Liver (tissue), 9 donors: ENCODE results near the gene STK40. TPM values are rescaled to one million over a fixed set of nuclear protein-coding genes. Genes with fewer than 3 reads are reported as not detected.

Source experiments
- DNase-seq: peaks from one replicate; pipeline ENCODE4 v3.0.0-alpha.2; 2017; ENCODE audit warnings: low spot score
- H3K27ac ChIP-seq, 2 donors: one replicate each; pipeline ENCODE4 v1.7.0; 2013; ENCODE audit warnings: inconsistent platforms in 2 of 2, low read length in 2 of 2, control low read depth in 1 of 2, low read depth in 1 of 2, mild to moderate bottlenecking in 1 of 2
- H3K27me3 ChIP-seq, 4 donors: one replicate each; pipeline versions ENCODE4 v1.6.1 to v1.7.0; 2013; ENCODE audit warnings: low read length in 3 of 4, inconsistent platforms in 1 of 4, mild to moderate bottlenecking in 1 of 4, moderate library complexity in 1 of 4; ENCODE audit not compliant: control insufficient read depth in 4 of 4, insufficient read depth in 4 of 4
- H3K36me3 ChIP-seq, 4 donors: one replicate each; pipeline versions ENCODE4 v1.6.1 to v1.7.0; 2013; ENCODE audit warnings: low read length in 3 of 4, mild to moderate bottlenecking in 3 of 4, low read depth in 1 of 4, moderate library complexity in 1 of 4; ENCODE audit not compliant: control insufficient read depth in 4 of 4, insufficient read depth in 3 of 4
- H3K4me1 ChIP-seq, 4 donors: one replicate each; pipeline versions ENCODE4 v1.6.1 to v1.7.0; 2013; ENCODE audit warnings: low read length in 3 of 4, mild to moderate bottlenecking in 3 of 4, moderate library complexity in 1 of 4; ENCODE audit not compliant: control insufficient read depth in 4 of 4, insufficient read depth in 4 of 4
- H3K4me3 ChIP-seq, 3 donors: one replicate each; pipeline versions ENCODE4 v1.6.1 to v1.7.0; 2013; ENCODE audit warnings: low read length in 3 of 3, control low read depth in 1 of 3, low read depth in 1 of 3, mild to moderate bottlenecking in 1 of 3
- H3K9ac ChIP-seq, 2 donors: one replicate each; pipeline ENCODE4 v1.7.0; 2013; ENCODE audit warnings: low read length in 2 of 2, mild to moderate bottlenecking in 2 of 2, moderate library complexity in 2 of 2, control low read depth in 1 of 2, low read depth in 1 of 2
- H3K9me3 ChIP-seq, 4 donors: one replicate each; pipeline versions ENCODE4 v1.6.1 to v1.7.0; 2013; ENCODE audit warnings: low read length in 3 of 4; ENCODE audit not compliant: control insufficient read depth in 4 of 4
- EGR1 ChIP-seq, 2 donors: IDR thresholded peaks; 2 replicates each; pipeline ENCODE4 v1.6.1; 2016 to 2018; ENCODE audit warnings: antibody characterized with exemption in 2 of 2, low read depth in 2 of 2
- FOXA2 ChIP-seq: IDR thresholded peaks from 2 replicates; pipeline ENCODE4 v1.6.1; 2016; ENCODE audit warnings: antibody characterized with exemption
- HNF4G ChIP-seq: IDR thresholded peaks from 2 replicates; pipeline ENCODE4 v1.6.1; 2016; ENCODE audit warnings: antibody characterized with exemption
- JUND ChIP-seq, 2 donors: IDR thresholded peaks; 2 replicates each; pipeline ENCODE4 v1.6.1; 2016; ENCODE audit warnings: antibody characterized with exemption in 2 of 2
- RAD21 ChIP-seq, 2 donors: IDR thresholded peaks; 2 replicates each; pipeline ENCODE4 v1.6.1; 2016; ENCODE audit warnings: antibody characterized with exemption in 2 of 2, mild to moderate bottlenecking in 2 of 2
- RXRA ChIP-seq, 2 donors: IDR thresholded peaks; 2 replicates each; pipeline ENCODE4 v1.6.1; 2017 to 2018; ENCODE audit warnings: antibody characterized with exemption in 2 of 2, mild to moderate bottlenecking in 1 of 2
- SP1 ChIP-seq: IDR thresholded peaks from 2 replicates; pipeline ENCODE4 v1.6.1; 2018; ENCODE audit warnings: antibody characterized with exemption, mild to moderate bottlenecking
- TAF1 ChIP-seq: conservative IDR thresholded peaks from 2 replicates; pipeline ENCODE4 v1.6.1; 2016; ENCODE audit warnings: antibody characterized with exemption, mild to moderate bottlenecking
- YY1 ChIP-seq: IDR thresholded peaks from 2 replicates; pipeline ENCODE4 v1.6.1; 2016; ENCODE audit warnings: antibody characterized with exemption, mild to moderate bottlenecking
- WGBS: extraction: QIAGEN DNeasy Blood & Tissue Kit; methylation state at CpG from one replicate; pipeline ENCODE4 v1.1.7; 2013; 5-methylcytosine and 5-hydroxymethylcytosine counted together
- polyA plus RNA-seq, 2 donors: library from polyadenylated mRNA; stranded (reverse) in 1 of 2; unstranded in 1 of 2; fragments of 200-250 nt in 1 of 2; fragments of >200 nt in 1 of 2; fragmentation: Nextera tagmentation in 1 of 2; extraction: Ambion mirVana in 1 of 2; gene quantifications; one replicate each; pipeline versions ENCODE4 v1.2.1 to v1.2.3, GENCODE V29; 2013 to 2015
- total RNA-seq, 2 donors: library from RNA; depleted of rRNA; stranded (reverse); fragments of >200 nt; gene quantifications; one replicate each; pipeline ENCODE4 v1.2.3, GENCODE V29; 2014
- TF ChIP-seq, protein P1 (sequence below): IDR thresholded peaks from 2 replicates; pipeline ENCODE4 v1.6.1; 2016; ENCODE audit warnings: antibody characterized with exemption, mild to moderate bottlenecking
- TF ChIP-seq, protein P2 (sequence below): IDR thresholded peaks from 2 replicates; pipeline ENCODE4 v1.6.1; 2016; ENCODE audit warnings: antibody characterized with exemption
- TF ChIP-seq, protein P3 (sequence below): fragments of 150-350 bp; IDR thresholded peaks from 2 replicates; pipeline ENCODE4 v1.5.1; 2017; ENCODE audit warnings: improper control_type of control experiment, low read depth, low read length; ENCODE audit not compliant: missing input control
- TF ChIP-seq, protein P4 (sequence below): IDR thresholded peaks from 2 replicates; pipeline ENCODE4 v1.6.1; 2016; ENCODE audit warnings: antibody characterized with exemption
- donor health status: healthy.
- donor health status: healthy.
- donor health status: healthy.
- donor health status: healthy.
- donor health status: healthy.

STK40 gene
- total and polyA plus RNA-seq, 4 donors = 13.0 to 26.8 (median 21.9) TPM

DNA sequence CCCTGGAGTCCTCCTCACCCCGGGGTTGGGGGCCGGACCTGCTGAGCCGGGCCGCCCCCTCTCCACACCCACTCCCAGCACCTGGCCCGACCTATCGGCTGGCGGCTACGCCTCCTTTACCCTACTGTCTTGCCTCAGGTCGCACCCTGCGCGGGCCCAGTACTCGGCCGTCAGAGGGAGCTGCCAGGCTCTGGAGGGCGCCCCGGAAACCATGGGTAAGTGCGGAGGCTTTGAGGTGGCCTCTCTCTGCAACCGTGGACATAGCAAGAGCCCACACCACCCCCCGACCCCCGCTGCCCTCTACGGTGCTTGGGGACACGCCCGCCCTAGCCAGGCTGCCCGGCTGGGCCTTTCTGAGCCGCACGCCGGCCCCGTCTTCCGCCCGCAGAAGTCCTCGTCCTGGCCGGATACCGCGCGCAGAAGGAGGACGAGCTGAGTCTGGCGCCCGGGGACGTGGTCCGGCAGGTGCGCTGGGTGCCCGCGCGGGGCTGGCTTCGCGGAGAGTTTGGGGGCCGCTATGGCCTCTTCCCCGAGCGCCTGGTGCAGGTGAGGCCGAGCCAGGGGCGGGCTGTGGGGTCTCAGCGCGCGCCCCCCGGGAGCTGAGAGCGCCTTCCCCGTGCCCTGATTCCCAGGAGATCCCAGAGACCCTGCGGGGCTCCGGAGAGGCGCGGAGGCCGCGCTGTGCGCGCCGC is 79.4 kb downstream of the STK40 start, which contains the start of gene SH3D21:
TSS of gene SH3D21 (plus strand) at position 159 of the 692 bp plus-strand sequence. CDS start at position 212, 53 bp downstream.
- H3K4me1 ChIP-seq = peaks cover 3 to 15% (median 11%) of the 10 kb centered on the region in 4 donors
- H3K9me3 ChIP-seq = no peaks in the 10 kb centered on the region
- H3K9ac ChIP-seq = peak within 1 kb of the TSS in 1 of 2 donors; percentile 16
- no peaks in the 10 kb centered on the region for H3K27me3 ChIP-seq
- WGBS = 2% methylated on average over 65 of the region's 65 CpGs
- no peak for TF ChIP-seq TAF1
- no peak for TF ChIP-seq EGR1 (IDR thresholded peaks at IDR 0.05; ENCODE audit: low read depth in 2 of 2)
- no peak for TF ChIP-seq YY1
- TF ChIP-seq, protein P1, sequence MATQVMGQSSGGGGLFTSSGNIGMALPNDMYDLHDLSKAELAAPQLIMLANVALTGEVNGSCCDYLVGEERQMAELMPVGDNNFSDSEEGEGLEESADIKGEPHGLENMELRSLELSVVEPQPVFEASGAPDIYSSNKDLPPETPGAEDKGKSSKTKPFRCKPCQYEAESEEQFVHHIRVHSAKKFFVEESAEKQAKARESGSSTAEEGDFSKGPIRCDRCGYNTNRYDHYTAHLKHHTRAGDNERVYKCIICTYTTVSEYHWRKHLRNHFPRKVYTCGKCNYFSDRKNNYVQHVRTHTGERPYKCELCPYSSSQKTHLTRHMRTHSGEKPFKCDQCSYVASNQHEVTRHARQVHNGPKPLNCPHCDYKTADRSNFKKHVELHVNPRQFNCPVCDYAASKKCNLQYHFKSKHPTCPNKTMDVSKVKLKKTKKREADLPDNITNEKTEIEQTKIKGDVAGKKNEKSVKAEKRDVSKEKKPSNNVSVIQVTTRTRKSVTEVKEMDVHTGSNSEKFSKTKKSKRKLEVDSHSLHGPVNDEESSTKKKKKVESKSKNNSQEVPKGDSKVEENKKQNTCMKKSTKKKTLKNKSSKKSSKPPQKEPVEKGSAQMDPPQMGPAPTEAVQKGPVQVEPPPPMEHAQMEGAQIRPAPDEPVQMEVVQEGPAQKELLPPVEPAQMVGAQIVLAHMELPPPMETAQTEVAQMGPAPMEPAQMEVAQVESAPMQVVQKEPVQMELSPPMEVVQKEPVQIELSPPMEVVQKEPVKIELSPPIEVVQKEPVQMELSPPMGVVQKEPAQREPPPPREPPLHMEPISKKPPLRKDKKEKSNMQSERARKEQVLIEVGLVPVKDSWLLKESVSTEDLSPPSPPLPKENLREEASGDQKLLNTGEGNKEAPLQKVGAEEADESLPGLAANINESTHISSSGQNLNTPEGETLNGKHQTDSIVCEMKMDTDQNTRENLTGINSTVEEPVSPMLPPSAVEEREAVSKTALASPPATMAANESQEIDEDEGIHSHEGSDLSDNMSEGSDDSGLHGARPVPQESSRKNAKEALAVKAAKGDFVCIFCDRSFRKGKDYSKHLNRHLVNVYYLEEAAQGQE = no peak
- TF ChIP-seq, protein P2, sequence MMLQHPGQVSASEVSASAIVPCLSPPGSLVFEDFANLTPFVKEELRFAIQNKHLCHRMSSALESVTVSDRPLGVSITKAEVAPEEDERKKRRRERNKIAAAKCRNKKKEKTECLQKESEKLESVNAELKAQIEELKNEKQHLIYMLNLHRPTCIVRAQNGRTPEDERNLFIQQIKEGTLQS = no peak
- TF ChIP-seq RAD21 (IDR thresholded peaks at IDR 0.05) = peak in 1 of 2 donors; percentile 21
- no peak for TF ChIP-seq HNF4G
- no peak for TF ChIP-seq RXRA (IDR thresholded peaks at IDR 0.05)
- peak; percentile 56 for DNase-seq
- H3K27ac ChIP-seq = peak within 1 kb of the TSS; percentile 40 to 61
- peak within 1 kb of the TSS in 2 of 3 donors; percentile 50 to 62 for H3K4me3 ChIP-seq
- H3K36me3 ChIP-seq = peaks cover 15 to 25% (median 23%) of the 10 kb centered on the region in 4 donors

GRCh38 chr1:36305915-36306209 is 79.9 kb downstream of the STK40 start:
- no peak for TF ChIP-seq YY1
- TF ChIP-seq SP1 = no peak
- no peak for TF ChIP-seq FOXA2
- TF ChIP-seq JUND (IDR thresholded peaks at IDR 0.05) = no peak
- TF ChIP-seq RXRA (IDR thresholded peaks at IDR 0.05) = no peak
- TF ChIP-seq, protein P3, sequence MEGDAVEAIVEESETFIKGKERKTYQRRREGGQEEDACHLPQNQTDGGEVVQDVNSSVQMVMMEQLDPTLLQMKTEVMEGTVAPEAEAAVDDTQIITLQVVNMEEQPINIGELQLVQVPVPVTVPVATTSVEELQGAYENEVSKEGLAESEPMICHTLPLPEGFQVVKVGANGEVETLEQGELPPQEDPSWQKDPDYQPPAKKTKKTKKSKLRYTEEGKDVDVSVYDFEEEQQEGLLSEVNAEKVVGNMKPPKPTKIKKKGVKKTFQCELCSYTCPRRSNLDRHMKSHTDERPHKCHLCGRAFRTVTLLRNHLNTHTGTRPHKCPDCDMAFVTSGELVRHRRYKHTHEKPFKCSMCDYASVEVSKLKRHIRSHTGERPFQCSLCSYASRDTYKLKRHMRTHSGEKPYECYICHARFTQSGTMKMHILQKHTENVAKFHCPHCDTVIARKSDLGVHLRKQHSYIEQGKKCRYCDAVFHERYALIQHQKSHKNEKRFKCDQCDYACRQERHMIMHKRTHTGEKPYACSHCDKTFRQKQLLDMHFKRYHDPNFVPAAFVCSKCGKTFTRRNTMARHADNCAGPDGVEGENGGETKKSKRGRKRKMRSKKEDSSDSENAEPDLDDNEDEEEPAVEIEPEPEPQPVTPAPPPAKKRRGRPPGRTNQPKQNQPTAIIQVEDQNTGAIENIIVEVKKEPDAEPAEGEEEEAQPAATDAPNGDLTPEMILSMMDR = no peak
- TF ChIP-seq RAD21 (IDR thresholded peaks at IDR 0.05) = no peak
- TF ChIP-seq, protein P4, sequence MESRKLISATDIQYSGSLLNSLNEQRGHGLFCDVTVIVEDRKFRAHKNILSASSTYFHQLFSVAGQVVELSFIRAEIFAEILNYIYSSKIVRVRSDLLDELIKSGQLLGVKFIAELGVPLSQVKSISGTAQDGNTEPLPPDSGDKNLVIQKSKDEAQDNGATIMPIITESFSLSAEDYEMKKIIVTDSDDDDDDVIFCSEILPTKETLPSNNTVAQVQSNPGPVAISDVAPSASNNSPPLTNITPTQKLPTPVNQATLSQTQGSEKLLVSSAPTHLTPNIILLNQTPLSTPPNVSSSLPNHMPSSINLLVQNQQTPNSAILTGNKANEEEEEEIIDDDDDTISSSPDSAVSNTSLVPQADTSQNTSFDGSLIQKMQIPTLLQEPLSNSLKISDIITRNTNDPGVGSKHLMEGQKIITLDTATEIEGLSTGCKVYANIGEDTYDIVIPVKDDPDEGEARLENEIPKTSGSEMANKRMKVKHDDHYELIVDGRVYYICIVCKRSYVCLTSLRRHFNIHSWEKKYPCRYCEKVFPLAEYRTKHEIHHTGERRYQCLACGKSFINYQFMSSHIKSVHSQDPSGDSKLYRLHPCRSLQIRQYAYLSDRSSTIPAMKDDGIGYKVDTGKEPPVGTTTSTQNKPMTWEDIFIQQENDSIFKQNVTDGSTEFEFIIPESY = no peak
- Histone ChIP-seq H3K4me1 (peaks cover 3 to 15% (median 11%) of the 10 kb centered on the region in 4 donors), H3K9ac (peak overlapping the region in 1 of 2 donors; percentile 16), H3K9me3 (no peaks in the 10 kb centered on the region), H3K27ac (peak overlapping the region; percentile 40 to 61), H3K27me3 (no peaks in the 10 kb centered on the region), H3K36me3 (peaks cover 17 to 30% (median 28%) of the 10 kb centered on the region in 4 donors), H3K4me3 (no peak overlapping the region)
- 68% methylated on average over 7 of the region's 7 CpGs for WGBS
- DNase-seq = no peak
